Upper lobe of left lung (tissue), 6 donors: ENCODE data around the gene NR2F1-AS1. TPM values are rescaled to one million over a fixed set of nuclear protein-coding genes. Genes with fewer than 3 reads are reported as not detected.
A peak's percentile ranks its signal among the peaks of the same experiment; 100 is the strongest.

Source experiments
- ATAC-seq, 2 donors: fragments of 200-7000 bp; cut with Tn5 transposase; one replicate each; pipeline ENCODE4 v1.9.1; 2022; ENCODE audit warnings: mild to moderate bottlenecking in 2 of 2, moderate library complexity in 2 of 2; ENCODE audit not compliant: low FRiP score in 2 of 2
- DNase-seq, 2 donors: peaks; one replicate each; pipeline ENCODE4 v3.0.0-alpha.2; 2019 to 2020
- H3K27ac ChIP-seq, 4 donors: fragments of 200-600 bp; sonication (generic); one replicate each; pipeline ENCODE4 v1.5.1; 2016 to 2019
- H3K27me3 ChIP-seq, 4 donors: fragments of 200-600 bp; sonication (generic); one replicate each; pipeline ENCODE4 v1.5.1; 2017 to 2019
- H3K36me3 ChIP-seq, 4 donors: fragments of 200-600 bp; sonication (generic); one replicate each; pipeline ENCODE4 v1.5.1; 2016 to 2019
- H3K4me1 ChIP-seq, 4 donors: fragments of 200-600 bp; sonication (generic); one replicate each; pipeline ENCODE4 v1.5.1; 2018 to 2019
- H3K4me3 ChIP-seq, 4 donors: fragments of 200-600 bp; sonication (generic); one replicate each; pipeline ENCODE4 v1.5.1; 2017 to 2019; ENCODE audit warnings: mild to moderate bottlenecking in 2 of 4, moderate library complexity in 1 of 4
- H3K9me3 ChIP-seq, 4 donors: fragments of 200-600 bp; sonication (generic); one replicate each; pipeline ENCODE4 v1.5.1; 2018 to 2019
- CTCF ChIP-seq, 6 experiments: fragments of 450-650 bp in 4 of 6; fragments of 200-600 bp in 2 of 6; sonication (generic) in 2 of 6; IDR thresholded peaks; one replicate each; pipeline ENCODE4 v1.5.1; 2016 to 2019; ENCODE audit warnings: antibody characterized with exemption in 6 of 6
- EP300 ChIP-seq, 4 donors: sonication (generic); formaldehyde crosslinking; IDR thresholded peaks; one replicate each; pipeline ENCODE4 v1.5.1; 2017; ENCODE audit warnings: antibody characterized with exemption in 4 of 4, control low read depth in 2 of 4
- POLR2A ChIP-seq, 4 donors: fragments of 450-650 bp; IDR thresholded peaks; one replicate each; pipeline ENCODE4 v1.5.1; 2016 to 2017; ENCODE audit warnings: antibody characterized with exemption in 4 of 4, mild to moderate bottlenecking in 2 of 4
- POLR2AphosphoS5 ChIP-seq, 2 donors: sonication (generic); formaldehyde crosslinking; IDR thresholded peaks; one replicate each; pipeline ENCODE4 v1.5.1; 2017; ENCODE audit warnings: antibody characterized with exemption in 2 of 2
- WGBS, 2 donors: methylation state at CpG; one replicate each; pipeline ENCODE4 v1.1.5; 2017 to 2018; 5-methylcytosine and 5-hydroxymethylcytosine counted together
- total RNA-seq, 6 donors: library from RNA; depleted of rRNA in 4 of 6; stranded (reverse); fragments of >200 nt in 4 of 6; gene quantifications; one replicate each; pipeline versions ENCODE4 v1.1.0 to v1.2.1, GENCODE V29; 2016 to 2021
- donor health status: DM: no; HTN: no; CAD: no; lungs with moderate emphysema.
- donor health status: DM: no; HTN: yes; CAD: no; lungs with severe emphysema.

The NR2F1-AS1 gene
- total RNA-seq, 6 donors from 2014 or later, result 4.4 to 19.9 (median 11.4) TPM

GRCh38 chr5:93598091-93599000 is 17.3 kb upstream of the NR2F1-AS1 start:
- peak in 1 of 2 donors; percentile 67 for DNase-seq
- no peak for ATAC-seq
- peaks cover 0 to 22% (median 14%) of the 10 kb centered on the region in 4 donors for H3K4me1 ChIP-seq
- WGBS, 2 donors, result 19 to 33% methylated on average over 22 to 28 of the region's 28 CpGs
- TF ChIP-seq POLR2A (IDR thresholded peaks at IDR 0.05), result no peak
- no peak for TF ChIP-seq POLR2AphosphoS5 (IDR thresholded peaks at IDR 0.05)
- no peak for TF ChIP-seq EP300 (IDR thresholded peaks at IDR 0.05)
- no peak for TF ChIP-seq CTCF (IDR thresholded peaks at IDR 0.05)
- no peaks in the 10 kb centered on the region for H3K9me3 ChIP-seq
- no peaks in the 10 kb centered on the region for H3K36me3 ChIP-seq
- H3K27ac ChIP-seq, result peak overlapping the region; percentile 31 to 76 (median 60)
- peak overlapping the region in 2 of 4 donors; percentile 0 to 8 for H3K4me3 ChIP-seq
- peaks cover 0 to 74% (median 36%) of the 10 kb centered on the region in 4 donors for H3K27me3 ChIP-seq

- DNase-seq (peak; percentile 80 to 82), ATAC-seq (peak; percentile 38 to 66)
- peaks cover 0 to 61% (median 32%) of the 10 kb centered on the region in 4 donors for H3K27me3 ChIP-seq
- WGBS, 2 donors, result 15 to 31% methylated on average over 23 to 39 of the region's 40 CpGs
- H3K4me1 ChIP-seq, result peaks cover 0 to 18% (median 14%) of the 10 kb centered on the region in 4 donors
- H3K36me3 ChIP-seq, result no peaks in the 10 kb centered on the region
- no peaks in the 10 kb centered on the region for H3K9me3 ChIP-seq
- peak overlapping the region in 1 of 4 donors; percentile 2 for H3K4me3 ChIP-seq
- peak overlapping the region in 1 of 4 donors; percentile 64 for H3K27ac ChIP-seq
- TF ChIP-seq POLR2A (IDR thresholded peaks at IDR 0.05) (no peak), POLR2AphosphoS5 (IDR thresholded peaks at IDR 0.05) (no peak), EP300 (IDR thresholded peaks at IDR 0.05) (no peak), CTCF (IDR thresholded peaks at IDR 0.05) (no peak)
Observed at GRCh38 chr5:93596676-93597490, 15.9 kb upstream of the NR2F1-AS1 start.

GRCh38 chr5:93596310-93596675 is 15.3 kb upstream of the NR2F1-AS1 start:
- Histone ChIP-seq H3K9me3 (no peaks in the 10 kb centered on the region), H3K4me1 (peaks cover 0 to 18% (median 14%) of the 10 kb centered on the region in 4 donors), H3K4me3 (no peak overlapping the region), H3K27ac (peak overlapping the region in 1 of 4 donors; percentile 34), H3K36me3 (no peaks in the 10 kb centered on the region), H3K27me3 (peaks cover 0 to 55% (median 29%) of the 10 kb centered on the region in 4 donors)
- ATAC-seq (peak in 1 of 2 donors; percentile 34), DNase-seq (no peak)
- 17 to 23% methylated on average over 8 to 14 of the region's 14 CpGs for WGBS, 2 donors
- TF ChIP-seq POLR2AphosphoS5 (IDR thresholded peaks at IDR 0.05) (peak in 1 of 2 donors; percentile 24), CTCF (IDR thresholded peaks at IDR 0.05) (no peak)

- 34 to 50% methylated on average over 29 of the region's 29 CpGs for WGBS, 2 donors
- H3K27ac ChIP-seq, result peak overlapping the region; percentile 3 to 74 (median 36)
Observed at GRCh38 chr5:93595420-93596147, 14.6 kb upstream of the NR2F1-AS1 start.

More at GRCh38 chr5:93595420-93596147, 14.6 kb upstream of the NR2F1-AS1 start:
- H3K4me3 ChIP-seq, result no peak overlapping the region
- no peak for DNase-seq
- no peak for ATAC-seq
- H3K4me1 ChIP-seq, result peaks cover 0 to 18% (median 14%) of the 10 kb centered on the region in 4 donors
- peaks cover 0 to 51% (median 29%) of the 10 kb centered on the region in 4 donors for H3K27me3 ChIP-seq
- TF ChIP-seq EP300 (IDR thresholded peaks at IDR 0.05) (no peak), POLR2A (IDR thresholded peaks at IDR 0.05) (no peak), POLR2AphosphoS5 (IDR thresholded peaks at IDR 0.05) (no peak), CTCF (IDR thresholded peaks at IDR 0.05) (no peak)
- no peaks in the 10 kb centered on the region for H3K9me3 ChIP-seq
- H3K36me3 ChIP-seq, result no peaks in the 10 kb centered on the region
